Omental fat pad (tissue), 4 donors: Measurements from ENCODE around the gene CD200R1. TPM values are rescaled to one million over a fixed set of nuclear protein-coding genes. Genes with fewer than 3 reads are reported as not detected.

Experiments
- ATAC-seq: fragments of 150-250 bp; one replicate; pipeline ENCODE4 v1.9.1; 2016; ENCODE audit warnings: mild to moderate bottlenecking, moderate library complexity; ENCODE audit not compliant: low FRiP score
- DNase-seq: peaks from one replicate; pipeline ENCODE4 v3.0.0-alpha.2; 2019; ENCODE audit warnings: low spot score
- total RNA-seq, 4 donors: library from RNA; depleted of rRNA; stranded (reverse); fragments of >200 nt; gene quantifications; one replicate each; pipeline ENCODE4 v1.1.0, GENCODE V29; 2016
- TF ChIP-seq, protein P1 (sequence below), 3 donors: fragments of 450-650 bp; IDR thresholded peaks; one replicate each; pipeline ENCODE4 v1.5.1; 2016 to 2017; ENCODE audit warnings: antibody characterized with exemption in 3 of 3, mild to moderate bottlenecking in 3 of 3, moderate library complexity in 2 of 3

CD200R1 gene
- total RNA-seq, 4 donors from 2014 or later, result 1.1 to 4.3 (median 3.0) TPM

DNA sequence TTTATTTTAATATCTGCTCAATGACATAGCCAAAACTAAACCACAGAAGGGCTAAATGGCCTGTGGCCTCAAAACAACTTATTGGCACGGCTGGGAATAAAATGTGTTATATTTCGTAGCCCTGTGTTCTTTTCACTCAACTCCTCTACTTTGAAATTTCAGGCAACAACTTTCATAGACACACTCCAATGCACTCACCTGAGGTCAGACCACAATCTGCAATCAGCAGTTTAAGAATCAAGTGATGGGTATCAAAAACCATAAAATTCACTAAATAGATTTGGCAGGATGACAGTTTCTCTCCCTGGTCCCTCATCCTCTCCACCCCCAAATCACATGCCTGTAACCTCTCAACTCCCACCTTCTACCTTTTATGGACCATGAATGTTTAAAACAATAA lies 2.0 kb upstream of the CD200R1 start:
- TF ChIP-seq, protein P1, sequence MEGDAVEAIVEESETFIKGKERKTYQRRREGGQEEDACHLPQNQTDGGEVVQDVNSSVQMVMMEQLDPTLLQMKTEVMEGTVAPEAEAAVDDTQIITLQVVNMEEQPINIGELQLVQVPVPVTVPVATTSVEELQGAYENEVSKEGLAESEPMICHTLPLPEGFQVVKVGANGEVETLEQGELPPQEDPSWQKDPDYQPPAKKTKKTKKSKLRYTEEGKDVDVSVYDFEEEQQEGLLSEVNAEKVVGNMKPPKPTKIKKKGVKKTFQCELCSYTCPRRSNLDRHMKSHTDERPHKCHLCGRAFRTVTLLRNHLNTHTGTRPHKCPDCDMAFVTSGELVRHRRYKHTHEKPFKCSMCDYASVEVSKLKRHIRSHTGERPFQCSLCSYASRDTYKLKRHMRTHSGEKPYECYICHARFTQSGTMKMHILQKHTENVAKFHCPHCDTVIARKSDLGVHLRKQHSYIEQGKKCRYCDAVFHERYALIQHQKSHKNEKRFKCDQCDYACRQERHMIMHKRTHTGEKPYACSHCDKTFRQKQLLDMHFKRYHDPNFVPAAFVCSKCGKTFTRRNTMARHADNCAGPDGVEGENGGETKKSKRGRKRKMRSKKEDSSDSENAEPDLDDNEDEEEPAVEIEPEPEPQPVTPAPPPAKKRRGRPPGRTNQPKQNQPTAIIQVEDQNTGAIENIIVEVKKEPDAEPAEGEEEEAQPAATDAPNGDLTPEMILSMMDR (IDR thresholded peaks at IDR 0.05), result no peak
- ATAC-seq, result no peak
- DNase-seq, result no peak

DNA sequence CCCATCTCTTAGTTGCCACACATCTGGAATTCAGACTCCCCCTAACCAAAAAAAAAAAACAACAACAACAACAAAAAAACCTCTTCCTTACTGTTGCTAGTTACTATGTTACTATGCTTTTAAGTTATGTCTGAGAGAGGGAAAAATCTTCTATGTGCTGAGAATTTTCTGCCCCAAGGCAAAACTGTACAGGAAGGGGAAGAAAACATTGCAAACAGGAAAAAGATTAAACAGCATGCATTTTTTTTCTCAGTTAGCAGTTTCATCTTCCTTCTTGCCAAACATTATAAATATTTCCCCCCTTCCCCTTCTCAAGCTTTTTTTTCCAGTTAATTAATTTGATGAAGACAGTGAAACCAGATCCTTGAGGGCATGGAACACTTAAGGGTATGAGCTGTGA lies 1.1 kb upstream of the CD200R1 start:
- DNase-seq (no peak), ATAC-seq (no peak)
- TF ChIP-seq, protein P1 (IDR thresholded peaks at IDR 0.05), result no peak

DNA sequence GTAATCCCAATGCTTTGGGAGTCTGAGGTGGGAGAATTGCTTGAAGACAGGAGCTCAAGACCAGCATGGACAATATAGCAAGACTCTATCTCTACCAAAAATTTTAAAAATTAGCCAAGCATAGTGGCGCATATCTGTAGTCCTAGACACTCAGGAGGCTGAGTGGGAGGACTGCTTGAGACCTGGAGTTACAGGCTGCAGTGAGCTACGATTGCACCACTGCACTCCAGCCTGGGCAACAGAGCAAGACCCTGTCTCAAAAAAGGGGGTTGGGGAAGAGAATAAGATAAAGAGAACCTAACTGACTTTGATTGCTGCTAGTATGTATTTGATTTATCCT lies 755 bp downstream of the CD200R1 start:
- ATAC-seq, result no peak
- DNase-seq, result no peak
- TF ChIP-seq, protein P1 (IDR thresholded peaks at IDR 0.05), result no peak

DNA sequence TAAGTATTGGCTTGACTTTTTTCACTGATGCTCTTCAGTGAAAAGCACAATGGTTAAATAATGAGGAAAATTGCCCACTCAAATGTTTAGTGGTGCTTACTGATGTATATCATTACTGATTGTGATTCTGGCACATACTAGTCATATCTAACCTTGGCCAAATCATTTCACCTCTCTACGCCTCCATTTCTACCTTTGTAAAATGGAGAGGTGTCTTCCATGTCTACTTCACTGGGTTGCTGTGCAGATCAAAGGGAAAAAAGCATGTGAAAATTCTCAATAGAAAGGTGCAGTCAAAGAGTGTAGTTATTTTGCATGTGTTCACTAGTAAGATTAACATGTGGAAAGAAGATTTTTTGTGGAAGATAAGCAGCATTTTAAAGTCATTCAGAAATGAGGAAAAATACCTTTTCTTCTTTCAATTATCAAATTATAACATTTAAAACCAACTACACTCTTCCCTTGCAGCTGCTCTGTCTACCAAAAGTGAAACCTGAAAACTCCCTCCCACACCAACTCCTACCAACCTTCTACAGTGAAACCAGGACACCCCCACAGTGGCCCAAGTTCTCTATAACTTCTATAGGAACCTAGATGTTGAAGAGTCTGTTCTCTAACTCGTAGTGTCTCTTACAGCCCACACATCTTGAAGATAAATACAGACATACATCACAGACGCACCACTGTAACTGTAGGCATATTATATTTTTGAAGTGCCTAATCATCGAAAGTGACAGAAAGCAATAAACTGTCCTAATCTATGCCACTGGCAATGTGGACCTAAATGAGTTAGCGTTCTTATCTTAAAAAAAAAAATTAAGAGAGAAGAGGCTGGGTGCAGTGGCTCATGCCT lies 1.4 kb downstream of the CD200R1 start:
- TF ChIP-seq, protein P1 (IDR thresholded peaks at IDR 0.05), result no peak
- DNase-seq (no peak), ATAC-seq (no peak)

DNA sequence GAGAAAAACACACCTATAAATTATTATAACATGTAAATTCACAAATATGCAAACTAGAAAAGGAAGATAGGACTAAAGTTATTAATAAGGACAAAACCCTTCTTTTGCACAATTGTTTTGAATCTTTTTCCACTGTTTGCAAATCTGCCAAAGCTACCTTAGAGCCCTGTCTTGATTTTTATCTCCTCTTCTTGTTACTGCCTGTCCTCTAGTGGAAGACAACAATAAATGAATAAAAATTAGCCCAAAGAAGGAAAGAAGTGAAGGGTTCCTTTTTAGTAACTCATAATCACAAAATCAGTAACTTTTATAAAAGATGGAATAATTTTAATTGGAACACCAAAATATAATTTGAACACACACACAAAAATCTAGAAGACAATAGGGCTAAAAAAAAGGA lies 2.7 kb downstream of the CD200R1 start:
- ATAC-seq, result no peak
- DNase-seq, result no peak
- TF ChIP-seq, protein P1 (IDR thresholded peaks at IDR 0.05), result no peak

DNA sequence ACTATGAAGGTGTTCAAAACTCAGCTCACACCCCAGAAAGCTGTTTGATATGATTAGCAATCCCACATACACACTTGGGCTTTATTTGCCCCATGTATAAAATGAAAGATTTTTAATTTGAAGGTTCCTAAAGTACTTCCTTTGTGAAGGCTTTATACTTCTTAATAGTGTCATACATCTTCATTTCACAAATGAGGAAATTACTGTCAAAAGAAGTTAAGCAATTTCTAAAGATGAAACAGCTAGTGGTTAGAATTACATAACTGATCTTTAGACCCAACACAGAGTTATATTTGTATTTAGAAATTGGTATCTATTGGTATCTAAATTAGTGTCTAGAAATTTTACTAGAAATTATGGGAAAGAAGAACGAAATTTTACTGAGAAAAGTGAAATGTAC lies 7.1 kb downstream of the CD200R1 start:
- no peak for ATAC-seq
- DNase-seq, result no peak

More for the DNA sequence above, 7.1 kb downstream of the CD200R1 start:
- TF ChIP-seq, protein P1 (IDR thresholded peaks at IDR 0.05), result no peak
